GM23338 (cell line): Measurements from ENCODE around the gene REV3L. TPM values are rescaled to one million over a fixed set of nuclear protein-coding genes. Genes with fewer than 3 reads are reported as not detected.

Experiments used
- ATAC-seq: fragments of 200-7000 bp; cut with Tn5 transposase; 3 replicates; pipeline ENCODE4 v1.9.1; 2020
- DNase-seq: peaks from one replicate; pipeline ENCODE4 v3.0.0-alpha.2; 2015; ENCODE audit warnings: low spot score
- H2AFZ ChIP-seq: fragments of 200-600 bp; sonication (generic); 2 replicates; pipeline ENCODE4 v1.8.0; 2016; ENCODE audit warnings: antibody characterized with exemption, mild to moderate bottlenecking, moderate library complexity
- H3F3A ChIP-seq: fragments of 200-600 bp; sonication (generic); replicated peaks from 2 replicates; pipeline ENCODE4 v1.8.0; 2017; ENCODE audit warnings: antibody characterized with exemption, mixed run types, low read depth
- H3K27ac ChIP-seq: fragments of 200-600 bp; sonication (generic); 2 replicates; pipeline ENCODE4 v1.6.1; 2016; ENCODE audit warnings: low read depth
- H3K27me3 ChIP-seq: fragments of 200-600 bp; sonication (generic); 2 replicates; pipeline ENCODE4 v1.8.0; 2016; ENCODE audit warnings: mild to moderate bottlenecking, mixed run types, moderate library complexity; ENCODE audit not compliant: insufficient read depth
- H3K36me3 ChIP-seq: fragments of 200-600 bp; sonication (generic); 2 replicates; pipeline ENCODE4 v1.8.0; 2016; ENCODE audit warnings: mild to moderate bottlenecking; ENCODE audit not compliant: insufficient read depth
- H3K4me1 ChIP-seq: fragments of 200-600 bp; sonication (generic); 2 replicates; pipeline ENCODE4 v1.8.0; 2016; ENCODE audit warnings: mild to moderate bottlenecking, moderate library complexity; ENCODE audit not compliant: insufficient read depth
- H3K4me2 ChIP-seq: fragments of 200-600 bp; sonication (generic); 2 replicates; pipeline ENCODE4 v1.7.1; 2017; ENCODE audit warnings: mixed run types
- H3K4me3 ChIP-seq: fragments of 200-600 bp; sonication (generic); 2 replicates; pipeline ENCODE4 v1.6.1; 2016; ENCODE audit warnings: mixed run types
- H3K79me2 ChIP-seq: fragments of 200-600 bp; sonication (generic); replicated peaks from 2 replicates; pipeline ENCODE4 v1.8.0; 2017; ENCODE audit warnings: mild to moderate bottlenecking; ENCODE audit not compliant: insufficient read depth
- H3K9me2 ChIP-seq: fragments of 200-600 bp; sonication (generic); 2 replicates; pipeline ENCODE4 v1.8.0; 2017; ENCODE audit not compliant: insufficient read depth
- H4K20me1 ChIP-seq: fragments of 200-600 bp; sonication (generic); replicated peaks from 2 replicates; pipeline ENCODE4 v1.8.0; 2017; ENCODE audit warnings: mild to moderate bottlenecking; ENCODE audit not compliant: insufficient read depth
- H3K27ac Mint-ChIP-seq: 2 replicates; pipeline ENCODE4 v1.8.0; 2020; ENCODE audit warnings: inconsistent platforms, mild to moderate bottlenecking, moderate library complexity, mixed read lengths
- H3K27me3 Mint-ChIP-seq: 3 replicates; pipeline ENCODE4 v1.8.0; 2022; ENCODE audit warnings: low read depth, mild to moderate bottlenecking, moderate library complexity, mixed read lengths, inconsistent platforms; ENCODE audit not compliant: insufficient read depth, poor library complexity
- H3K36me3 Mint-ChIP-seq: 3 replicates; pipeline ENCODE4 v1.8.0; 2021; ENCODE audit warnings: low read depth, mild to moderate bottlenecking, inconsistent platforms, moderate library complexity, mixed read lengths
- H3K4me1 Mint-ChIP-seq: 3 replicates; pipeline ENCODE4 v1.8.0; 2020; ENCODE audit warnings: mild to moderate bottlenecking, inconsistent platforms, mixed read lengths
- H3K4me3 Mint-ChIP-seq: 3 replicates; pipeline ENCODE4 v1.8.0; 2021; ENCODE audit warnings: moderate library complexity, mild to moderate bottlenecking, inconsistent platforms, mixed read lengths
- H3K9me3 Mint-ChIP-seq: 3 replicates; pipeline ENCODE4 v1.8.0; 2020; ENCODE audit warnings: moderate library complexity, mild to moderate bottlenecking, inconsistent platforms, mixed read lengths
- CREB1 ChIP-seq: fragments of 250-450 bp; sonication (Bioruptor Pico); IDR thresholded peaks from 2 replicates; pipeline ENCODE4 v1.5.0; 2020; ENCODE audit warnings: low read depth, mild to moderate bottlenecking, moderate library complexity
- EZH2 ChIP-seq: fragments of 200-600 bp; sonication (generic); IDR thresholded peaks from one replicate; pipeline ENCODE4 v1.8.0; 2017; ENCODE audit warnings: antibody characterized with exemption, mild to moderate bottlenecking, low read depth; ENCODE audit not compliant: unreplicated experiment
- NANOG ChIP-seq: IDR thresholded peaks from 2 replicates; pipeline ENCODE4 v1.6.1; 2016; ENCODE audit warnings: antibody characterized with exemption, borderline replicate concordance
- POLR2AphosphoS5 ChIP-seq: IDR thresholded peaks from 2 replicates; pipeline ENCODE4 v1.6.1; 2016; ENCODE audit warnings: antibody characterized with exemption, low read depth
- ZNF331 ChIP-seq: fragments of 250-450 bp; sonication (Bioruptor Pico); IDR thresholded peaks from 2 replicates; pipeline ENCODE4 v1.5.0; 2020; ENCODE audit warnings: low read depth, mild to moderate bottlenecking, moderate library complexity
- polyA plus RNA-seq: library from polyadenylated mRNA; unstranded; fragments of >200 nt; fragmentation: Nextera tagmentation; extraction: Ambion mirVana; gene quantifications from 2 replicates; pipeline ENCODE4 v1.2.1, GENCODE V29; 2016
- total RNA-seq: library from RNA; depleted of rRNA; stranded (reverse); fragments of >200 nt; shearing (Covaris generic); gene quantifications from 2 replicates; pipeline ENCODE4 v1.2.3, GENCODE V29; 2014
- TF ChIP-seq, protein P1 (sequence below): fragments of 250-450 bp; sonication (Bioruptor Pico); IDR thresholded peaks from 2 replicates; pipeline ENCODE4 v1.5.0; 2020; ENCODE audit warnings: mild to moderate bottlenecking, moderate library complexity
- TF ChIP-seq, protein P2 (sequence below), 2 experiments: fragments of 200-600 bp in 1 of 2; sonication (generic) in 1 of 2; conservative IDR thresholded peaks; 2 replicates each; pipeline versions ENCODE4 v1.5.1 to v1.6.1; 2016 to 2017; ENCODE audit warnings: antibody characterized with exemption in 2 of 2, low read depth in 2 of 2, mild to moderate bottlenecking in 2 of 2, moderate library complexity in 1 of 2

The REV3L gene
- total and polyA plus RNA-seq, 2 experiments from 2014 or later, result 8.3 to 13.1 TPM

DNA sequence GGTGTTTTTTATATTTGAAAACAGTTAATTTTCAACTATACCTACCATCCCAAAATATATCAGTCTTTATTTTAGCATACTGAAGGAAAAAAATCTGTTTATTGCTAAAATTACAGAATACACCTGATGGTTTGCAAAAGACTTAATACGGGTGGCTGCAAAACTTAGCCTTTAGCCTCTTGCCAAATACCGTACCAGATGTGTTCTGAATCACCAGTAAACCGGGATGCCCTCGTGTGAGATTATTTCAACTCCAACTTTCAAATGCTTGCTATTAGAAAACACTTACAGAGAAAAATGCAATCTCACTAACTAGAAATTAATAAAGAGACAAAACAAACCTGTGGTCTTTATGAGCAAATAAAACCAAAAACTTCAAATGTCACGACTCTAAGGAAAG is 36.0 kb downstream of the REV3L start:
- Mint-ChIP-seq H3K27me3 (peaks cover 4% of the 10 kb centered on the region), H3K27ac (no peak overlapping the region), H3K9me3 (no peaks in the 10 kb centered on the region), H3K36me3 (no peaks in the 10 kb centered on the region), H3K4me3 (no peak overlapping the region), H3K4me1 (peaks cover 4% of the 10 kb centered on the region; the same call in 2 of the 3 replicates)
- no peak overlapping the region for H2AFZ ChIP-seq
- TF ChIP-seq CREB1 (CRISPR knock-in tag), result no peak
- TF ChIP-seq, protein P1, sequence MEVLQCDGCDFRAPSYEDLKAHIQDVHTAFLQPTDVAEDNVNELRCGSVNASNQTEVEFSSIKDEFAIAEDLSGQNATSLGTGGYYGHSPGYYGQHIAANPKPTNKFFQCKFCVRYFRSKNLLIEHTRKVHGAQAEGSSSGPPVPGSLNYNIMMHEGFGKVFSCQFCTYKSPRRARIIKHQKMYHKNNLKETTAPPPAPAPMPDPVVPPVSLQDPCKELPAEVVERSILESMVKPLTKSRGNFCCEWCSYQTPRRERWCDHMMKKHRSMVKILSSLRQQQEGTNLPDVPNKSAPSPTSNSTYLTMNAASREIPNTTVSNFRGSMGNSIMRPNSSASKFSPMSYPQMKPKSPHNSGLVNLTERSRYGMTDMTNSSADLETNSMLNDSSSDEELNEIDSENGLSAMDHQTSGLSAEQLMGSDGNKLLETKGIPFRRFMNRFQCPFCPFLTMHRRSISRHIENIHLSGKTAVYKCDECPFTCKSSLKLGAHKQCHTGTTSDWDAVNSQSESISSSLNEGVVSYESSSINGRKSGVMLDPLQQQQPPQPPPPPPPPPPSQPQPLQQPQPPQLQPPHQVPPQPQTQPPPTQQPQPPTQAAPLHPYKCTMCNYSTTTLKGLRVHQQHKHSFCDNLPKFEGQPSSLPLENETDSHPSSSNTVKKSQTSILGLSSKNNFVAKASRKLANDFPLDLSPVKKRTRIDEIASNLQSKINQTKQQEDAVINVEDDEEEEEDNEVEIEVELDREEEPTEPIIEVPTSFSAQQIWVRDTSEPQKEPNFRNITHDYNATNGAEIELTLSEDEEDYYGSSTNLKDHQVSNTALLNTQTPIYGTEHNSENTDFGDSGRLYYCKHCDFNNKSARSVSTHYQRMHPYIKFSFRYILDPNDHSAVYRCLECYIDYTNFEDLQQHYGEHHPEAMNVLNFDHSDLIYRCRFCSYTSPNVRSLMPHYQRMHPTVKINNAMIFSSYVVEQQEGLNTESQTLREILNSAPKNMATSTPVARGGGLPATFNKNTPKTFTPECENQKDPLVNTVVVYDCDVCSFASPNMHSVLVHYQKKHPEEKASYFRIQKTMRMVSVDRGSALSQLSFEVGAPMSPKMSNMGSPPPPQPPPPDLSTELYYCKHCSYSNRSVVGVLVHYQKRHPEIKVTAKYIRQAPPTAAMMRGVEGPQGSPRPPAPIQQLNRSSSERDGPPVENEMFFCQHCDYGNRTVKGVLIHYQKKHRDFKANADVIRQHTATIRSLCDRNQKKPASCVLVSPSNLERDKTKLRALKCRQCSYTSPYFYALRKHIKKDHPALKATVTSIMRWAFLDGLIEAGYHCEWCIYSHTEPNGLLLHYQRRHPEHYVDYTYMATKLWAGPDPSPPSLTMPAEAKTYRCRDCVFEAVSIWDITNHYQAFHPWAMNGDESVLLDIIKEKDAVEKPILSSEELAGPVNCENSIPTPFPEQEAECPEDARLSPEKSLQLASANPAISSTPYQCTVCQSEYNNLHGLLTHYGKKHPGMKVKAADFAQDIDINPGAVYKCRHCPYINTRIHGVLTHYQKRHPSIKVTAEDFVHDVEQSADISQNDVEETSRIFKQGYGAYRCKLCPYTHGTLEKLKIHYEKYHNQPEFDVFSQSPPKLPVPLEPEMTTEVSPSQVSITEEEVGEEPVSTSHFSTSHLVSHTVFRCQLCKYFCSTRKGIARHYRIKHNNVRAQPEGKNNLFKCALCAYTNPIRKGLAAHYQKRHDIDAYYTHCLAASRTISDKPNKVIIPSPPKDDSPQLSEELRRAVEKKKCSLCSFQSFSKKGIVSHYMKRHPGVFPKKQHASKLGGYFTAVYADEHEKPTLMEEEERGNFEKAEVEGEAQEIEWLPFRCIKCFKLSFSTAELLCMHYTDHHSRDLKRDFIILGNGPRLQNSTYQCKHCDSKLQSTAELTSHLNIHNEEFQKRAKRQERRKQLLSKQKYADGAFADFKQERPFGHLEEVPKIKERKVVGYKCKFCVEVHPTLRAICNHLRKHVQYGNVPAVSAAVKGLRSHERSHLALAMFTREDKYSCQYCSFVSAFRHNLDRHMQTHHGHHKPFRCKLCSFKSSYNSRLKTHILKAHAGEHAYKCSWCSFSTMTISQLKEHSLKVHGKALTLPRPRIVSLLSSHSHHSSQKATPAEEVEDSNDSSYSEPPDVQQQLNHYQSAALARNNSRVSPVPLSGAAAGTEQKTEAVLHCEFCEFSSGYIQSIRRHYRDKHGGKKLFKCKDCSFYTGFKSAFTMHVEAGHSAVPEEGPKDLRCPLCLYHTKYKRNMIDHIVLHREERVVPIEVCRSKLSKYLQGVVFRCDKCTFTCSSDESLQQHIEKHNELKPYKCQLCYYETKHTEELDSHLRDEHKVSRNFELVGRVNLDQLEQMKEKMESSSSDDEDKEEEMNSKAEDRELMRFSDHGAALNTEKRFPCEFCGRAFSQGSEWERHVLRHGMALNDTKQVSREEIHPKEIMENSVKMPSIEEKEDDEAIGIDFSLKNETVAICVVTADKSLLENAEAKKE (CRISPR knock-in tag), result no peak
- TF ChIP-seq, protein P2, sequence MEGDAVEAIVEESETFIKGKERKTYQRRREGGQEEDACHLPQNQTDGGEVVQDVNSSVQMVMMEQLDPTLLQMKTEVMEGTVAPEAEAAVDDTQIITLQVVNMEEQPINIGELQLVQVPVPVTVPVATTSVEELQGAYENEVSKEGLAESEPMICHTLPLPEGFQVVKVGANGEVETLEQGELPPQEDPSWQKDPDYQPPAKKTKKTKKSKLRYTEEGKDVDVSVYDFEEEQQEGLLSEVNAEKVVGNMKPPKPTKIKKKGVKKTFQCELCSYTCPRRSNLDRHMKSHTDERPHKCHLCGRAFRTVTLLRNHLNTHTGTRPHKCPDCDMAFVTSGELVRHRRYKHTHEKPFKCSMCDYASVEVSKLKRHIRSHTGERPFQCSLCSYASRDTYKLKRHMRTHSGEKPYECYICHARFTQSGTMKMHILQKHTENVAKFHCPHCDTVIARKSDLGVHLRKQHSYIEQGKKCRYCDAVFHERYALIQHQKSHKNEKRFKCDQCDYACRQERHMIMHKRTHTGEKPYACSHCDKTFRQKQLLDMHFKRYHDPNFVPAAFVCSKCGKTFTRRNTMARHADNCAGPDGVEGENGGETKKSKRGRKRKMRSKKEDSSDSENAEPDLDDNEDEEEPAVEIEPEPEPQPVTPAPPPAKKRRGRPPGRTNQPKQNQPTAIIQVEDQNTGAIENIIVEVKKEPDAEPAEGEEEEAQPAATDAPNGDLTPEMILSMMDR (conservative IDR thresholded peaks at IDR 0.05; ENCODE audit: low read depth in 2 of 2), result no peak
- DNase-seq (no peak), ATAC-seq (no peak)
- no peaks in the 10 kb centered on the region for H3K27me3 ChIP-seq
- no peak overlapping the region for H3K4me3 ChIP-seq
- H3F3A ChIP-seq, result no peaks in the 10 kb centered on the region
- peaks cover 13% of the 10 kb centered on the region for H4K20me1 ChIP-seq
- no peak overlapping the region for H3K27ac ChIP-seq
- no peaks in the 10 kb centered on the region for H3K9me2 ChIP-seq
- no peaks in the 10 kb centered on the region for H3K36me3 ChIP-seq
- H3K79me2 ChIP-seq, result peaks cover 8% of the 10 kb centered on the region
- H3K4me2 ChIP-seq, result no peak overlapping the region
- 0 out of 2 replicates have a peak, but pooled peaks cover 4% of the 10 kb centered on the region for H3K4me1 ChIP-seq

DNA sequence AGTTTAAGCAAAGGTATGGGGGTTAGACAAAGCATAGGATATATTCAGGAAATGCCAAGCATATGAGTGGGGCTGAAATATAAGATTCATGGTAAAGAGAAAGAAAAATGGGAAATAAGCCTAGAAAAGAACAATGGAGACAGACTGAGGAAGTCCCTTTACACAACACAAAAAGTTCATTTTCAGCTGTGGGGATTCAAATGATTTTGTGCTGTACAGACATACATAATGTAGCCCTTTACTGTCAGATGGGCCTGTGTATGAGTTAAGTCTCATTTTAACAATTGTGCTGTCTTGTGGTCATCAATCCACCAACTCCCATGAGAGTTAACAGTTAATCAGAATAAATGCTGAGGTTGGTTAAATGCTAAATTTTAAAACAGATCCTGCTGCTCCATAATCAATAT is 37.2 kb downstream of the REV3L start:
- Histone ChIP-seq H2AFZ (no peak overlapping the region), H3F3A (no peaks in the 10 kb centered on the region), H4K20me1 (peaks cover 9% of the 10 kb centered on the region; the same call in 1 of the 2 replicates), H3K4me2 (no peak overlapping the region), H3K4me3 (no peak overlapping the region), H3K9me2 (no peaks in the 10 kb centered on the region), H3K36me3 (no peaks in the 10 kb centered on the region), H3K27ac (no peak overlapping the region), H3K79me2 (peaks cover 8% of the 10 kb centered on the region), H3K27me3 (no peaks in the 10 kb centered on the region), H3K4me1 (0 out of 2 replicates have a peak, but pooled peaks cover 4% of the 10 kb centered on the region)
- Mint-ChIP-seq H3K36me3 (no peaks in the 10 kb centered on the region), H3K27ac (no peak overlapping the region), H3K4me3 (no peak overlapping the region), H3K9me3 (no peaks in the 10 kb centered on the region), H3K4me1 (peaks cover 4% of the 10 kb centered on the region; the same call in 2 of the 3 replicates), H3K27me3 (peaks cover 4% of the 10 kb centered on the region)
- ATAC-seq (no peak), DNase-seq (no peak)
- TF ChIP-seq ZNF331 (no peak), POLR2AphosphoS5 (no peak), NANOG (no peak), EZH2 (no peak)
